Measurements from ENCODE around the gene PDGFC.

GRCh38 chr4:156948738-156949137, 22.9 kb downstream of the PDGFC start:
- TF ChIP-seq CTCF (IDR thresholded peaks at IDR 0.05) (no peak), POLR2AphosphoS5 (IDR thresholded peaks at IDR 0.05; ENCODE audit: low read depth, low read length) (no peak)

Measured in Panc1 (cell line).